IPS-11a (cell line): ENCODE measurements around the gene PLA2G4D.

Source experiments
- H3K4me3 ChIP-seq: one replicate; pipeline ENCODE4 v1.5.1; 2013; ENCODE audit warnings: low read depth, low read length, control low read depth

Gene PLA2G4D

DNA sequence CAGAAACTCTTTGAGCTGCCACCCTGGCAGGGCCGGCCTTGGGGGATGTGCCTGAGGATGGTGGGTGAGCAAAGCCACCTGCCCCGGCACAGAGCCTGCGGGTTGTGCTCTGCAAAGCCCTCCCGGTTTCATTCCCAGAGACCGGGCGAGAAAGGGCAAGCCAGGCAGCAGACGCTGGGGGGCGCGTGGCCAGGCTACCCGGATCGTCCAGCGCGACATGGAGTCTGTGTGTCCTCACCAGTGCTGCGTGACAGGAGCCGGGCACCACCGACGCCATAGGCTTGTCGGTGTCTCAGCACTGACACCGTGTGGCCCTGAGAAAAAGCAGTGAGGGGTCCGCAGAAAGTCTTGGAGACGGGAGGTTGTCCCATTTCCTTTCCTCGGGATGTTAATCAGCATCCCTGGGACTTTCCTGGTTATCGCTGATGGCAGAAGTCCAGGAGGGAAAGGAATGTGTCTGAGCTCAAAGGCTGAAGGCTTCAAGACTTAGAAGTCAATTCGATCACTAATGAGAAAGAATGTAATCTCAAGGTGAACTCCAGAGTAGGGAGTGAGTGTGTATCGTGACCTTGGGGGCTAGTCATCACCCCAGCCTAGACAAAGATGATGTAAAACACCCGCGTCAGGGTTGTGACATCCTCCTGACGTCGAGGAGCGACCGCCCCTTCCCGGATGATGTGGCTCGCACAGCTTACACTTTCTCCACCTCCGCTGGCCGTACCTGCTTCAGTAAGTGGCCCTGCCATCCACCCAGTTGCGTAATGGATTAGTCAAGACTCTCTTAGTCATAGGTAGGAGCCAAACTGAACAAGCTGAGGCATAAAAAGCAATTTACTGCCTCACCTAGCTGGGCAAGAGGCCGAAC, 37.2 kb downstream of the PLA2G4D start:
- H3K4me3 ChIP-seq = no peak overlapping the region

DNA sequence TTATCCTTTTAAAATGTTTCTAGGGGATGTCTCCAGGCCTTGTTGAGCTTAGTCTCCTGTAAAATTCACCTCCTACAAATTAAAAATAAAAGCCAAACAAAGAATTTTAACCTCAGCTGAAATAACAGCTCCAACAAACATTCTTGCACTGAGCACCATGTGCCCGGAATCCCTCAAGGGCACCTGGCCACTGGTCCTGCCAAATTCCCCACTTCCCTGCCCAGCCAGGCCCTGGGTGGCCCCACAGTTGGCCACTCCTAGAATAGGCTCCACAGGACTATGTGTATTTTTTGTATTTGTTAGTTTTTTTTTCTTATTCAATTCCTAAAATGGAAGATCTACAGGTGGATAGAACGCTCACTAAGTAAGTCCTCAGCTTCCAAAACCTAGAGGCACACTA, 40.4 kb downstream of the PLA2G4D start:
- no peak overlapping the region for H3K4me3 ChIP-seq

DNA sequence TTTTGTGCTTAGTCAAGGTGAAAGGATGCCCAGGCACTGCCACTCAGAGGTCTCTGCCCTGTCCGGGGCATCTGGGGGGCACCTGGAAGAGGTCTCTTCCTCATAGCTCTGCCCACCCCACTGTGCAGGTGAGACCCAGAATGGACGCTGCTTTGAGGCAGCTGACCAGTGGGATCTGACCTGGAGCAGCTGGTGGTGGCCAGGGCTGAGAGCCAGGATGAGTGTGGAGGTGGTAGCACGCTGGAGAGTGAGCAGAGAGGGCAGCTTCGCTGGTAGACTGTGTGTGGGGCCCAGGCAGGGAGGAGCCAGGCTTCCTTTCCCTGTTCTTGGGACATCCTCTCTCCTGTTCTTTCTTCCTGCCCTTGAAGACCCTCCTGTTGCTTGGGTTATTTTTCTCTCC, 41.4 kb downstream of the PLA2G4D start:
- no peak overlapping the region for H3K4me3 ChIP-seq

DNA sequence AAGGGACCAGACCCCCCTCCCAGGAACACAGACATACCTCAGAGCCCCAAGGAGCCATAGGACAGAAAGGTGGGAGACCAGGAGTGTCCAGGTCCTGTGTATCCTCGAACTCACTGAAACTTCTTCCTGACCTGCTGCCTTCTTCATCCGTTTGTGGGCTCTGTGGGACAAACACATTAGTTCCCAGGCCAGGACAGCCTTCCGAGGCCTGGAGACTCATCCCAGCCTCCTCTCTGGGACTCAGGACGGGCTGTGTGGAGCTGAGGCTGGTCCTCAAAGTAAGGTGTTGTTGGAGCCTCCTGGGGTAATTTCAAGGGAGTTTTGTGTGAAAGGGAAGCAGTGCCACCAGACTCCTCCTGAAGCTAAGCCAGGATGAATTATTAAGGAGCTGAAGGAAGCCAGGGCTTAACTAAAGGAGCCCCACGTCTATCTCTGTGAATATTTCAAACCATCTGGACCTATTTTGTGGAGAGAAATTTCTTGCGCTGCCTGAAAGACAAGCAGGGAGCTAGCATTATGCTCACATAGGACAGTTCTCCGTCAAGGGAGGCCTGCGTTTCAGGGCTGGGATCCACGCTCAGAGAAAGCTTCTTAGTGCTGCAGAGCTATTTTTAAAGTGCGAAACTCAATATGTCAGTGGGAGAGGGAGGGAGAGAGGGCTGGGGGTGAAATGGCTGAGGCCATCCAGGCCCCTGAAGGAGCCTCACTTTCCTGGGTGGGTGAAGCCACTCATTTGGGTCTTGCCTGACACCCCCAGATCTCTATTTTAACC, 43.7 kb downstream of the PLA2G4D start:
- no peak overlapping the region for H3K4me3 ChIP-seq

DNA sequence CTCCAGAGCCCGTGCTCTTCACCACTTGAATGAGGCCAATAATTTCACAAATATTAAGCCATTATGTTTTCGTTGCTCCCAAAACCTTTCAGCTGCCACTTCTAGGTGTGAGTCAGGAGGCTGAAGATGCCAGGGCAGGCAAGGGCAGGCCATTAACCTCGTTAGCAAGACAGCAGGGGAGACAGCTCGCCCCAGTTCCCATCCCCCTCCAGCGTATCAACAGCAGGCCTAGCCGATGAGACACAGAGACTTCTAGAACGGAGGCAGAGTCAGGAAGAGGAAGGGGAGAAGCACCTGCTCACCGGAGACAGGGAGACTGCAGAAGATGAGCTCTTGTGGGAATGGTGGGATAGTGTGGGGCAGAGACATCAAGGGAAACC, 45.6 kb downstream of the PLA2G4D start:
- no peak overlapping the region for H3K4me3 ChIP-seq

DNA sequence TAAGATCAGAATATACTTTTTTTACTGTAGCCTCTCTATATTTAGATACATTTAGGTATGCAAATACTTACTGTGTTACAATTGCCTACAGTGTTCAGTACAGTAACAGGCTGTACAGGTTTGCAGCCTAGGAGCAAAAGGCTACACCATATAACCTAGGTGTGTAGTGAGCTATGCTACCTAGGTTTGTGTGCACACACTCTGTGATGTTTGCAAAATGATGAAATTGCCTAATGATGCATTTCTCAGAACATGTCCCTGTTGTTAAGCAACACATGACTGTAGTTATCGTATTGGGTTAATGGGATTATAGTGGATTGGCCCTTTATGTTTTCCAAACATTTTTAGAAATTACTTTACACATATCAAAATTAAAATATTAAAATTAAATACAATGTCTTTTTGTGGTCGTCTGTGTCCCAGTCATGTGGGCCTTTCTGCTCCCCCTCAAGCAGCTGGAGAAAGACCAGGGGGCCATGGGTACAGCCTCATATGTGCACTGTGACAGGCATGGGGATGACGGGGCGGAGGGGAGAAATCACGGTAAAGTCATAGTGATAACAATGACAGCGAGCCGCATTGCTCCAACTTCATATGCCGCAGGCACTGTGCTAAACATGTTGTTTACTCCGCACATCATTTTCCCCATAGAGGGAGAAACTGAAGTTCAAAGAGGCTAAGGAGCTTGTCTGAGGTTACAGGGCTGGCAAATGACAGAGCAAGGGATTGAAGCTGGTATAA, 46.1 kb downstream of the PLA2G4D start:
- no peak overlapping the region for H3K4me3 ChIP-seq

DNA sequence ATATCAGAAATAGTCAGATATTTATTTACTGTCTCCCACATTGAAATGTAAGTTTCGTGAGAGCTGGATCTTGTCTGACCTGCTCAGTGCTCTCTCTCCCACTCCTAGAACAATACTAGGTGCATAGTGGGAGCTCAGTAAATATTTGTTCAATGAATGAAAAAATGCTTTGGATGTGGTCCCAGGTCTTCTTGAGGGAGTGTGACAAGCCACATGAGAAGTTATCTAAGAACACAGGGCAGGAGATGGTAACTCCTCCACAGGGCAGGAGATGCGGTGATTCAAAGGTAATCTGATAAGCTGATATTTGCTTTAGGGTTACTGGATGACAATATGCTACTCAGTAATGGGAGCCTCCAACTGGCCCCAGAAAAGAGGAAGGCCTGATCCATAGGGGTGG, 47.8 kb downstream of the PLA2G4D start:
- no peak overlapping the region for H3K4me3 ChIP-seq

DNA sequence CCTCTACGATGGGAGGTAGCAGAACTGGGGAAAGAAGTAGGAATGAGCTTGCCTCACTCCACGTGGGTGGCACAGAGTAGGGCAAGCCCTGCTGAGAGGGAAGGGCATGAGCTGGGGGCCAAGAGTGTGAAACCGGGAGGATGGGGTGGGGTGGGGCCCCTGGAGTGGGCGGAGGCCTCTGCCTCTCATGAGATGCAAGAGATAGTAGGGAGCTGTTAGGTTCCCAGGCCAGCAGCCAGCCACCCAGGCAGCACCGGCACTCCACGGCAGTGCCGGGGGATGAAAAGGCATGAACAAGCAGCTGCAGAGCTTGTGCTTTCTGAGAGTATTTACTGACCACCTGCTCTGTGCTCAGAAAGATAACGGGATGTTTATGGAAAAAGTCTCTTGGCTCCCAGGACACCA, 49.1 kb downstream of the PLA2G4D start:
- no peak overlapping the region for H3K4me3 ChIP-seq

DNA sequence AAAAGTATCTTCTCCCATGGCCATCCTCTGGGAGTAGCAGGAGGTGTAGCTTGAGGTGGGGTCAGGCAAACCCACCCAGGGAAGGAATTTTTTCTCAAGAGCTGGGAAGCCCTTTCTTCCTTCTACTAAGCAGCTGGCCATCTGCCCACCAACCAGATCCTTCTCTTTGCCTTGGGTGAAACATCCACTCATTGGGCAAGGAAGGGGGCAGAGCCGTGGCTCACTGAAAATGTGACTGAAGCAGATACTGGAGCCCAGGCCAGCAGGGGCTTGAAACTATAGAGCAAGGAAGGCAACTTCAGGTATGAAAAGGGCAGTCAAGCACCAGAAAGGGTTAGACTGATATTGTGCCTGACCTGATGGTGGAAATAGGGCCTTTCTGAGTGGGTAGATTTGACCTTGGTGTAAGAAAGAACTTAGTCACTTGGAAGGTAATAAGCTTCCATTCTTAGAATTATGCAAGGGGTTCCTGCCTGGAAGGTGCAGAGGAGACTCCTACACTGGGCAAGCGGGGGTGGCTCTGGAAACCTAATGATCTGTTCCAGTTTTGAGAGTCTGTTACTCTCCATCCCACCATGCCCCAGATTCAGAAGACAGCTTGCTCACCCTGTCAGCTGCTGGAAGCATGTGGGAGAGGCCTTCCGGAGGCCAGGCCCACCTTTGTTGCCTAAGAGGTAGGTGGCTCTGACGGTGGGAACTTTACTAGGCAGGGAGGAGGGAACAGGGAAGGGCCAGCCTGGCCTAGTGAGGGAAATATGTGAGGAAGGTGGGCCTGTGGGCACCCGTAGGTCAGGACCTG, 51.6 kb downstream of the PLA2G4D start:
- no peak overlapping the region for H3K4me3 ChIP-seq

DNA sequence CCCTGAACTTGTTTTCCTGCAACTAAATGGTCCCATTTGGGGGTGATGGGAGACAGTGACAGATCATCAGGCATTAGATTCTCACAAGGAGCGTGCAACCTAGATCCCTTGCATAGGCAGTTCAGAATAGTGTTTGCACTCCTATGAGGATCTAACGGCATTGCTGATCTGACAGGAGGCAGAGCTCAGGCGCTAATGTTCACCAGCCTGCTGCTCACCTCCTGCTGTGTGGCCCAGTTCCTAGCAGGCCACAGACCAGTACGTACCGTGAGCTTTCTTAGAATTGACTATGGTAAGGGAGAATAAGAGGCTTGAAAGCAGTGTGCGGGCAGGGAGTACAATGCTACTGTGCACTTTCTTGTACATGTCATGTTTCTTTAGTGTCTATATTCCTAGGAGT, 56.0 kb downstream of the PLA2G4D start:
- no peak overlapping the region for H3K4me3 ChIP-seq

DNA sequence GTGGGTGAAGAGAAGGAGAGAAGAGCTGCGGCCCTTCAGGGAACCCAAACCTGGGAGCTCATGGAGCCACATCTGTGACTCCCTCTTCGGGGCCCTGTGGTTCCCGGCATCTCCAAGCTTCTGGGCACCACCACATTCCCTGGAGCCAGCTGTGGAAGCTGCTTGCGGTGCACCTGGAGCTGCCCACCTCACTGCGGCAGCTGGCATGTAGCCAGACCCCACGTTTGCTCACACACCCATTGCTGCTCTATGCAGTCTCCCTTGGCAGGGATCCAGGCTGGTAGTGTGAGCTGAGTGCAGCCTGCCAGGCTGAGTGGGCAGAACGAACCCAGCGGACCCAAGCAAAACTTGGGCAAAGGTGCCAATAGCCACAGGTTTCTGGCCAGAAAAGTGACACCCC, 56.7 kb downstream of the PLA2G4D start:
- H3K4me3 ChIP-seq = no peak overlapping the region

DNA sequence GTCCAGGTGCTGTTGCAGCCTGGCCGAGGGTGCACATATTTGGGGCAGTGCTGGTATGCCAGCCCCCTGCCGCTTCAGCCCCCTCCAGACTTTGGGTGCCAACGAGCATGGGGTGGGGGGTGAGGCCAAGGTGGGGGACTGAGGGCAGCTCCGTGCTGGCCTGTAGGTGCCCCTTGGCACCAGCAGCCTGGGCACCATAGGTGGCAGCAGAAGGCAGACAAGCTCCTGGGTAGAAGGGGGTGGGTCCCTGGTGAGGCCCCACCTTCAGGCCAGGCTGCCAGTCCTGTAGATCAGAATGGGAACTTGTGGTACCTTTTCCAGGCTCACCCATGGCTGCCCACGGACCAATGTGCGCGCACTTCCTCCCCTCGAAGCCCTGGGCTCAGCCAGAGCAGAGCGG, 57.4 kb downstream of the PLA2G4D start:
- H3K4me3 ChIP-seq = no peak overlapping the region

DNA sequence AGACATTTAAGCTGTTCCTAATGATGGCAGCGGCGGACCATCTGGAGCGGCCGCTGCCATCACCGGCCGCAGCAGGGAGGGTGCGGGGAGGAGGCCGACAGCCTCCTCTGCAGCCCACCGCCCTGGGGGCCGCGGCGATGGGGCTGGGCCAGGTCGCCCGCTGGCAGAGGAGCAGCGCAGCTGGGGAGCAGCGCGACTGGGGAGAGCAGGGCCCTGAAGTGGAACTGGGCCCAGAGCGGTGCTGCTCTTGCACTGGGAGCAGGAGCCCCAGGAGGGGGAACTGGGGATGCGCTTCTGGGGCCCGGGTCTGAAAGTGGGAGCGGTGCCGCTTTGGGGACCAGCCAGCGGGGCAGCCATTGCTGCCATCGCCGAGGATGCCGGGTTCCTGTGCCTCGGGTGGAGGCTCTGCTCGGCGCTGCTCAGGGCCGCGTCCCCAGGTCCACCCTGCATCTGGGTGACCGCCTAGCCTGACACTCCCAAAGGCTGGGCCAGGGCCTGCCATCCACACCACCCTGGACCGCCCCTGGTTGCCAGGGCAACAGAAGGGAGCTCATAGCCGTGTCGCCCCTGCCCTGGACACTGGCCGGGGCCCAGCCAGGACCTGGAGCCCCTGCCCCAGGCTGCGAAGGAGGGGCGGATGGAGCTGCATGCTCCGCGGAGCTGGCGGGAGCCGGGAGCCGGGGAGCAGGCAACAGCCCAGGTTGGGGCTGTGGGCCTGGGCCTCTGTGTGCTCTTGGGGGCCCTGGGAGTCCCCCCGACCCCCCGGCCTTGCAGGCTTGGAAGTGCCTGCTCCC, 58.1 kb downstream of the PLA2G4D start:
- no peak overlapping the region for H3K4me3 ChIP-seq

DNA sequence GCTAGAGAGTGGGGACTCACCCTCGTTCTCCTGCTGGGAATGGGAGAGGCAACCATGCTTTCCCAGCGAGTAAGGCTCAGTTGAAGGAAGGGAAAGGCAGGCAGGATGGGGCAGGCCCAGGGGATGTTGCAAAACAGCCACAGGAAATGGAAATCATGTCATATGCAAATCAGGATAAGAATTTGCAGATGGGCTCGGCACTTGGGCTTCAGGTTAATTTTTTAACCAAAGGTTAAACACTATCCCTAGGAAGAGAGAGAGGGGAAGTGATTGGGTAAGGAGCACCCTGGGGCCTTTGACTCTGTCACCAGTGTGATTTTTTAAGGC, 59.0 kb downstream of the PLA2G4D start:
- no peak overlapping the region for H3K4me3 ChIP-seq

DNA sequence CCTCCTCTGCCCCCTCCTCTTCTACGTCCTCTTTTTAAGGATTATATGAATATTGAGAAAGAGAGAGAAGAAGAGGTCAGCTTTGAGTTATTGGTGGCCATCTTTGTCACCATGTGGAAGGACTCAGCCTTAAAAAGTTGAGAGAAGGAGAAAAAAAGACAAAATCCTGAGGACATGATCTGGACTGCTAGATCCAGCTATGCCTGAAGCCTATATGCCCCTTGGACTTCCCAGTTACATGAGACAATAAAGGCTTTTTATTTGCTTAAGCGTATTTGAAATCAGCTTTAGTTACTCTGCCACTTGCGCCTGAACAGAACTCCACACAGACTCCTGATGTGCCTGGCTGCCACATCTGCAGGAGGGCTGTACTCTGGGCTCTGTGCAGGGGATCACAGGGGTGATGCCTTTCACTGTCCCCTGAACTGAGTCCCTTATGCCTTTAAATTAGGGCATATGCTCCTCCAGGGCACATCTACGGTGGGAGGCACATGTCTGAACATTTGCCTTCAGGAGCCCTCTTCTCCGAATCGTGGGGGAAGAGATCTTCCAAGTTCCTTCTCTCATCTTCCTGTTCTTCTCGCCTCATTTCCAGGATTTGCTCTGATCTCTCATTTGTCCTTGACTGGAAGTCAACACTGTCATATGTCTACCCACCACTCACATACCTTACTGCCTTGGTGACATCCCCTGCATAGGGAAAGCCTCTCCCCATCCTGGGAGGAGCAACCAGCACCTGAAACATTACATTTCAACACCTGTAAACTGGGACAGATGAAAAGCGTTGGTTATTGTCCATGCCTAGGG, 59.5 kb downstream of the PLA2G4D start:
- no peak overlapping the region for H3K4me3 ChIP-seq

DNA sequence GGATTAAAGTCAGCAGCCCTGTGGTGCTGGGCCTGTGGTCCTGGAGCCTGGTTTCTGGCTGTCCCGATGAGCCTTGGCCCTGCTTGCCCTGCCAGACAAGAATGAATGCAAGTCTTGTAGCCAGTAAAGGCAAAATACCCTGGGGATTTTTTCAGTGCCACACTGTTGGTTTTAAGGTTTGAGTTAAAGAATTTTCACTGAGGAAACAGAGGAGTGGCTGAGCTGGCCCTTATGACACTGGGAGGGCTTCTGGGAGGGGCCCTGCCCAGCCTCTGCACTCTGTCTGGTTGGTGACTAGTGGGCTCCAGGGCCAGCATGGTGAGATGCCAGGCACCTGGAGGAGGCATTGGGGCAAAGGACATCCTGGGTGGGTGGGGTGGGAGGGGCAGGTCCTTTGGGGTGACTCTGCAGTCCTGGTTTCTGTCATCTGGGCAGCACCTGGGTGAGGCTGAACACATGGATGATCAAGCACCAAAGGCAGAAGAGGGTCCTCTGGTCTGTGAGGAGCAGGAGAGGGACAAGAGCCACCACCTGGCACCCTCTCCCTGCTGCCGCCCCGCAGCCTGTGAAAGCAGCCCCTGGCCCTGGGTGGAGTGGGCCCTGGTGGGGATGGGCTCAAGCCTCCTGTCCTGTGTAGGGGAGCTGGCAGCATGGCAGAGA, 61.0 kb downstream of the PLA2G4D start:
- H3K4me3 ChIP-seq = no peak overlapping the region

DNA sequence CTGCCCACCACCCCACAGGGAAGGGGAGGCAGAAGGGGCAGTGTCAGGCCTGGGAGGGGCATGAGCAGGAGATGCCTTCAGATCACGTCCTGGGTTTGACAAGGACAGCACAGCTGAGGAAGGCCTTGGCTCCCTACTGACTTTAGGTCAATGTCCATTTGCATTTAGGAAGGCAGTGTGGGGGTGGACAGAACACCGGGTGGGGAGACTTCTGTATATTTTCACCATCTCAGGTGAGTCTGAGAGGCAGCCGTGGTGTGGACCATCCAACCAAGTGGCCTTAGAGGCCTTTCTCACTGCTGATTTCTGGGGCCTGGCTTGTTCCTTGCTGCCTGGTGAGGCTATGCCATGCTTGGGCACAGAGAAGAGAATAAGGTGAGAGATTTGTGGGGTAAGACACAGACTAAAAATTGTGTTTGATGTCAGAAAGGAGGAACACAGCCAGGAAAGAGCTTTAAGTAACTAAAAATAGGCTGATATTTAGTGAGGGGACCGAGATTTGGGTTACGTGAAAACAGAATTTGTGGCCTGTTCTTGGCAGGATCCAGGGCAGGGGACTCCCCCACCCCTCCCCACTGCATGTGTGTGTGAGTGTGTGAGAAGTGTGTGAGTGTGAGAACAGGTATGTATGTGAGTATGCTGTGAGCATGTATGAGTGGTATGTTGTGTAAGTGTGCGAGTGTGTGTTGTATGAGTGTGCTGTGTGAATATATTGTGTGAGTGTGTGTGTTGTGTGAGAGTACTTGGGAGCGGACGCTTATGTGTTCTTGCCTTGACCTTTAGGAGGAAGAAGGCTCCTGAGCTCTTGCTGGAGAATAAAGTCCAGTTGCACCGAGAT, 61.8 kb downstream of the PLA2G4D start:
- H3K4me3 ChIP-seq = no peak overlapping the region
